HUES6 (cell line): ENCODE data around the gene FTSJ1.
"Not testable (repeated sequence)": the region's sequence is repeated elsewhere in the genome, so short reads cannot be mapped to it uniquely, and the experiment has no call there.

Experiments used
- H3K27ac ChIP-seq: 2 replicates; pipeline ENCODE4 v1.7.0; 2013; ENCODE audit warnings: low read depth, mild to moderate bottlenecking, low read length, inconsistent platforms
- H3K27me3 ChIP-seq: 2 replicates; pipeline ENCODE4 v1.6.1; 2013; ENCODE audit warnings: low read length; ENCODE audit not compliant: control insufficient read depth, insufficient read depth
- H3K36me3 ChIP-seq: 2 replicates; pipeline ENCODE4 v1.6.1; 2013; ENCODE audit warnings: low read length; ENCODE audit not compliant: control insufficient read depth, insufficient read depth
- H3K4me1 ChIP-seq: 2 replicates; pipeline ENCODE4 v1.6.1; 2013; ENCODE audit warnings: low read length; ENCODE audit not compliant: control insufficient read depth, insufficient read depth
- H3K4me3 ChIP-seq: 2 replicates; pipeline ENCODE4 v1.5.1; 2013; ENCODE audit warnings: low read depth, low read length
- H3K9ac ChIP-seq: one replicate; pipeline ENCODE4 v1.6.1; 2013; ENCODE audit warnings: mild to moderate bottlenecking, low read length
- H3K9me3 ChIP-seq: 2 replicates; pipeline ENCODE4 v1.6.1; 2013; ENCODE audit warnings: low read depth, low read length; ENCODE audit not compliant: control insufficient read depth, insufficient read depth

FTSJ1 gene

GRCh38 chrX:48512371-48512935 lies 36.5 kb downstream of the FTSJ1 start:
- Histone ChIP-seq H3K27ac (no peak overlapping the region), H3K4me3 (no peak overlapping the region), H3K36me3 (0 out of 2 replicates have a peak, but pooled peaks cover 4% of the 10 kb centered on the region), H3K9ac (no peak overlapping the region), H3K27me3 (no peaks in the 10 kb centered on the region), H3K4me1 (no peaks in the 10 kb centered on the region; the same call in 1 of the 2 replicates), H3K9me3 (peaks cover 24% of the 10 kb centered on the region; the same call in 1 of the 2 replicates)

GRCh38 chrX:48513670-48514069 lies 37.7 kb downstream of the FTSJ1 start:
- H3K4me3 ChIP-seq: no peak overlapping the region
- no peak overlapping the region for H3K9ac ChIP-seq
- no peaks in the 10 kb centered on the region; the same call in 1 of the 2 replicates for H3K4me1 ChIP-seq
- no peaks in the 10 kb centered on the region for H3K27me3 ChIP-seq
- H3K36me3 ChIP-seq: 0 out of 2 replicates have a peak, but pooled peaks cover 4% of the 10 kb centered on the region
- H3K27ac ChIP-seq: no peak overlapping the region
- H3K9me3 ChIP-seq: peaks cover 24% of the 10 kb centered on the region; the same call in 1 of the 2 replicates

GRCh38 chrX:48514126-48514806 lies 38.3 kb downstream of the FTSJ1 start:
- Histone ChIP-seq H3K4me1 (no peaks in the 10 kb centered on the region; the same call in 1 of the 2 replicates), H3K27ac (no peak overlapping the region), H3K27me3 (no peaks in the 10 kb centered on the region), H3K36me3 (0 out of 2 replicates have a peak, but pooled peaks cover 4% of the 10 kb centered on the region), H3K9ac (no peak overlapping the region), H3K9me3 (peaks cover 24% of the 10 kb centered on the region; the same call in 1 of the 2 replicates), H3K4me3 (no peak overlapping the region)

- Histone ChIP-seq H3K4me3 (no peak overlapping the region), H3K4me1 (no peaks in the 10 kb centered on the region; the same call in 1 of the 2 replicates), H3K27me3 (no peaks in the 10 kb centered on the region), H3K9me3 (peaks cover 24% of the 10 kb centered on the region; the same call in 1 of the 2 replicates), H3K36me3 (0 out of 2 replicates have a peak, but pooled peaks cover 4% of the 10 kb centered on the region), H3K27ac (no peak overlapping the region), H3K9ac (no peak overlapping the region)
Measured at GRCh38 chrX:48514868-48515460, 39.0 kb downstream of the FTSJ1 start.

- no peak overlapping the region for H3K27ac ChIP-seq
- H3K9ac ChIP-seq: no peak overlapping the region
- no peaks in the 10 kb centered on the region; the same call in 1 of the 2 replicates for H3K4me1 ChIP-seq
- no peaks in the 10 kb centered on the region for H3K27me3 ChIP-seq
- no peak overlapping the region for H3K4me3 ChIP-seq
- H3K9me3 ChIP-seq: peaks cover 24% of the 10 kb centered on the region; the same call in 1 of the 2 replicates
- 0 out of 2 replicates have a peak, but pooled peaks cover 4% of the 10 kb centered on the region for H3K36me3 ChIP-seq
Measured at GRCh38 chrX:48515842-48516241, 39.8 kb downstream of the FTSJ1 start.

DNA sequence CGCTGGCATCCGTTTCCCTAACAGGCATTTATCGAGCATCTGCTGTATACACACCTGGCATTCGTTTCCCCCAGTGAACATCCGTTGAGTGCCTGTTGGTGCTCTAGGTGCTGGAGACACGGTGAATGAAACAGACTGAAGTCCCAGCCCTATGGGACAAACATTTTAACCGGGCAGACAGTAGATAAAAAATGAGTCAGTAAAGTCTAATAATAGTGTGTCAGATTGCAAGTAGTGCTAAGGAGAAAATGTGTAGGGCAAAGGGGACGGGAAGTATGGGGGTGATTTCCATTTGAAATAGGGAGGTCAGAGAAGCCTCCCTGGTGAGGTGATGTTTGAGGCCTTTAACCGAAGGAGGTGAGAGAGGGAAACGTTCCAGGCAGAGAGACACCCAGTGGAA lies 40.3 kb downstream of the FTSJ1 start:
- no peaks in the 10 kb centered on the region for H3K27me3 ChIP-seq
- H3K36me3 ChIP-seq: 0 out of 2 replicates have a peak, but pooled peaks cover 4% of the 10 kb centered on the region
- H3K4me1 ChIP-seq: no peaks in the 10 kb centered on the region; the same call in 1 of the 2 replicates
- H3K9ac ChIP-seq: no peak overlapping the region
- H3K4me3 ChIP-seq: no peak overlapping the region
- H3K27ac ChIP-seq: no peak overlapping the region
- peaks cover 24% of the 10 kb centered on the region; the same call in 1 of the 2 replicates for H3K9me3 ChIP-seq

DNA sequence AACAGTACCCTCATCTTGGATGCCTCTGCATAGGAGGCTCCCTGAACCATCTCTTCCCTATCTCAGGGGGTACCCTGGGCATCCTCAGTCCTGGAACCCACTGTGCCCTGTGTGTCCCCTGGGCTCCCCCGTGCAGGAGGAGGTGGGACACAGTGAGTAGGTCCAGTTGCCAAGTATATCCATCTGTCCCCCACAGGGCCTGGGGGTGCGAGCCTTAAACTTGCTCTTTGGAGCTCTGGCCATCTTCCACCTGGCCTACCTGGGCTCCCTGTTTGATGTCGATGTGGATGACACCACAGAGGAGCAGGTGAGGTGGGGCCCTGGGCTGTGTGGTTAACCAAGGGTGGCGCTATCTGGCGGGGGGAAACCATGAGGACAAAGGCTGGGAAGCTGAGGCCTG lies 41.0 kb downstream of the FTSJ1 start:
- Histone ChIP-seq H3K27ac (no peak overlapping the region), H3K9ac (no peak overlapping the region), H3K27me3 (no peaks in the 10 kb centered on the region), H3K4me3 (no peak overlapping the region), H3K9me3 (peaks cover 23% of the 10 kb centered on the region; the same call in 1 of the 2 replicates), H3K36me3 (0 out of 2 replicates have a peak, but pooled peaks cover 4% of the 10 kb centered on the region), H3K4me1 (no peaks in the 10 kb centered on the region; the same call in 1 of the 2 replicates)

GRCh38 chrX:48519481-48519880 lies 43.5 kb downstream of the FTSJ1 start:
- H3K9ac ChIP-seq, H3K27ac ChIP-seq, H3K4me3 ChIP-seq, H3K9me3 ChIP-seq, H3K36me3 ChIP-seq, H3K27me3 ChIP-seq, H3K4me1 ChIP-seq: not testable (repeated sequence)

DNA sequence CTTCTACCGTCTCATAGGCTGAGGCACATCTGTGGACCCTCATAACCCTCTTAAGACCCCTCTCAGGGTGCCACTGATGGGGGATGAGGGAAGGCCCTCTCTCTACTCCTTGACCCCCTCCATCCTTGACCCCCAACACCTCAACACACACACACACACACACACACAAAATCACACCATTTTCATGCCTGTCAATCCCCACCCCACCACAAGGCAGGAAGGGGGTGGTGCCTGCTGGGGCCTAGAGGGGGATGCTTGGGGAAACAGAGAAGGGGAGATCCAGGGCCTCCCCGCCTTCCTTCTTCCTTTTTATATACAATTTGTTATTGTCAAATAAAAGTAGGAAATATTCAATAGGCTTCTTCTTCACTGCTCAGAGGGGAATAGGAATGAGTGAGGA lies 44.5 kb downstream of the FTSJ1 start:
- H3K36me3 ChIP-seq: peaks cover 17% of the 10 kb centered on the region
- no peak overlapping the region for H3K27ac ChIP-seq
- H3K4me3 ChIP-seq: no peak overlapping the region
- H3K27me3 ChIP-seq: no peaks in the 10 kb centered on the region
- H3K9me3 ChIP-seq: peaks cover 7% of the 10 kb centered on the region; the same call in 1 of the 2 replicates
- no peak overlapping the region for H3K9ac ChIP-seq
- H3K4me1 ChIP-seq: no peaks in the 10 kb centered on the region

- Histone ChIP-seq H3K9ac (peak overlapping the region; percentile 84), H3K4me3 (peak overlapping the region; percentile 78), H3K27ac (peak overlapping the region; percentile 20; the same call in 1 of the 2 replicates), H3K9me3 (peaks cover 7% of the 10 kb centered on the region; the same call in 1 of the 2 replicates), H3K4me1 (no peaks in the 10 kb centered on the region), H3K27me3 (no peaks in the 10 kb centered on the region), H3K36me3 (peaks cover 21% of the 10 kb centered on the region)
Measured at GRCh38 chrX:48520976-48521352, 45.0 kb downstream of the FTSJ1 start.
